HepG2 (cell line): ENCODE measurements around the gene SPAG9. TPM values are rescaled to one million over a fixed set of nuclear protein-coding genes. Genes with fewer than 3 reads are reported as not detected.
A peak's percentile ranks its signal among the peaks of the same experiment; 100 is the strongest.

Source experiments
- AKNA ChIP-seq: sonication (generic); formaldehyde crosslinking; IDR thresholded peaks from 2 replicates; pipeline ENCODE4 v1.4.0; 2020; ENCODE audit warnings: missing genetic modification reagents, borderline replicate concordance
- BATF2 ChIP-seq: sonication (generic); formaldehyde crosslinking; IDR thresholded peaks from 2 replicates; pipeline ENCODE4 v1.8.0; 2022; ENCODE audit warnings: mild to moderate bottlenecking, missing genetic modification reagents, moderate library complexity
- CREB3 ChIP-seq: sonication (generic); formaldehyde crosslinking; IDR thresholded peaks from 2 replicates; pipeline ENCODE4 v1.5.0; 2020; ENCODE audit warnings: missing genetic modification reagents
- DMTF1 ChIP-seq: sonication (generic); formaldehyde crosslinking; IDR thresholded peaks from 2 replicates; pipeline ENCODE4 v1.4.0; 2020; ENCODE audit warnings: mild to moderate bottlenecking, missing genetic modification reagents
- FOXO1 ChIP-seq: sonication (generic); formaldehyde crosslinking; IDR thresholded peaks from 2 replicates; pipeline ENCODE4 v1.4.0; 2020; ENCODE audit warnings: missing genetic modification reagents
- GPN1 ChIP-seq: sonication (generic); formaldehyde crosslinking; IDR thresholded peaks from 2 replicates; pipeline ENCODE4 v1.5.1; 2020; ENCODE audit warnings: missing genetic modification reagents, borderline replicate concordance
- JUND ChIP-seq: sonication (generic); formaldehyde crosslinking; IDR thresholded peaks from 2 replicates; pipeline ENCODE4 v1.8.0; 2022; ENCODE audit warnings: mild to moderate bottlenecking, missing genetic modification reagents
- KDM3A ChIP-seq: IDR thresholded peaks from 2 replicates; pipeline ENCODE4 v1.6.1; 2018; ENCODE audit warnings: low read depth, missing compliant biosample characterization
- MED1 ChIP-seq: sonication (generic); formaldehyde crosslinking; IDR thresholded peaks from 2 replicates; pipeline ENCODE4 v1.4.0; 2020; ENCODE audit warnings: missing genetic modification reagents
- MZF1 ChIP-seq: sonication (generic); formaldehyde crosslinking; IDR thresholded peaks from 2 replicates; pipeline ENCODE4 v1.8.1; 2023; ENCODE audit warnings: mild to moderate bottlenecking, missing genetic modification reagents, borderline replicate concordance
- SP4 ChIP-seq: sonication (generic); formaldehyde crosslinking; IDR thresholded peaks from 2 replicates; pipeline ENCODE4 v1.8.1; 2023; ENCODE audit warnings: mild to moderate bottlenecking, missing genetic modification reagents
- TCF7 ChIP-seq: sonication (generic); IDR thresholded peaks from 2 replicates; pipeline ENCODE4 v1.6.1; 2016; ENCODE audit warnings: antibody characterized with exemption, low read depth
- TOPORS ChIP-seq: sonication (generic); formaldehyde crosslinking; IDR thresholded peaks from 2 replicates; pipeline ENCODE4 v1.8.0; 2023; ENCODE audit warnings: mild to moderate bottlenecking, missing genetic modification reagents
- ZNF724P ChIP-seq: sonication (generic); formaldehyde crosslinking; IDR thresholded peaks from 2 replicates; pipeline ENCODE4 v1.8.0; 2022; ENCODE audit warnings: missing genetic modification reagents, borderline replicate concordance
- ZNF776 ChIP-seq: sonication (generic); formaldehyde crosslinking; IDR thresholded peaks from 2 replicates; pipeline ENCODE4 v1.4.0; 2020; ENCODE audit warnings: mild to moderate bottlenecking, missing genetic modification reagents
- polyA plus RNA-seq, 8 experiments: library from polyadenylated mRNA; depleted of rRNA in 3 of 8; stranded (reverse) in 7 of 8; unstranded in 1 of 8; fragments of >200 nt; fragmentation: Illumina TruSeq in 4 of 8; extraction: Trizol in 4 of 8; gene quantifications; 2 replicates each; pipeline versions ENCODE4 v1.2.1 to v1.2.3, GENCODE V29; 2011 to 2016; ENCODE audit warnings: low read depth in 4 of 8, missing spikeins in 1 of 8, mixed read lengths in 1 of 8; ENCODE audit not compliant: insufficient read depth in 1 of 8
- total RNA-seq, 5 experiments: library from RNA; depleted of rRNA; stranded (reverse); fragments of >200 nt; fragmentation: Illumina TruSeq; extraction: Trizol; gene quantifications; 2 replicates each; pipeline ENCODE4 v1.2.3, GENCODE V29; 2016; ENCODE audit warnings: low read depth in 1 of 5
- TF ChIP-seq, protein P1 (sequence below): sonication (generic); formaldehyde crosslinking; IDR thresholded peaks from 2 replicates; pipeline ENCODE4 v1.4.0; 2020; ENCODE audit warnings: missing genetic modification reagents, borderline replicate concordance
- TF ChIP-seq, protein P2 (sequence below): sonication (generic); formaldehyde crosslinking; conservative IDR thresholded peaks from 2 replicates; pipeline ENCODE4 v1.8.0; 2022; ENCODE audit warnings: mild to moderate bottlenecking, moderate library complexity, missing genetic modification reagents

The SPAG9 gene
- total and polyA plus RNA-seq, 2 of the 13 experiments (the other 11 are each of a cell fraction or from before 2014, with no cell fraction given) = 43.2 to 78.6 TPM

DNA sequence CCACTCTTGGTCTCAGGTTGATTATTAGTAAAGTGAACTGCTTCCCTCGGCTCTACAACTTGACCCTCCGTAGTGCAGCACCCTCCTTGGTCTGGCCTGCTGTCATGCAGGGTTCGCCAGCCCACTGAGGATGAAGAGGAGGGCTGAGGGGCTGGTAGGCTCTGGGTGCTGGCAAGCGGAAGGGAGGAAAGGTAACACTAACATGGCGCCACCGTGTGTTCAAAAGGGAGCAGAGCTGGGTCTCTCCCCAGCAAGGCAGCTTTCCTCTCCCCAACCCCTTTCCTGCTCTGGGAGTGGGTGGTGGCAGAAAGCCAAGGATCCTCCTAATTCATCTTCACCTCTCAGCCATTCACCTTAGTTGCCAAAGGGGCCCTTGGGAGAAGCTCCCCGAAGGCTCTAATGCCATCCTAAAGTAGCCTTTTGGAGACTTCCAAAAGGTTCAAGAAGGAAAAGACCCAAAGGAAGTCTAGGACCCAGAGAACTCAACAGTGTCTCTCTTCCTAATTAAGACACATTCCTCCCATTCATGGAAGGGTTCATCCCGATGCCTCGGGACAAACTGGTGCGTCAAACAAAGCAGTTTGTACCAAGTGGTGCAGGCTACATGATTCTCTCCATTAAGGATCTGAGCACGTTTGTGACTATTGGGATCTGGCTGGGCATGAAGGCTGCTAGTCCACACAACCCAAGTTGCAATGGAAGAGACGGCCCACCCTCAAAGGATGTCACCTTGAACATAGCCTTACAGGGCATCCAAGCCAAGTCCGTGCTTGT, 163.7 kb downstream of the SPAG9 start (continued):
- TF ChIP-seq JUND (CRISPR knock-in tag) (no peak), BATF2 (no peak), TOPORS (CRISPR knock-in tag) (0 out of 2 replicates have a peak, but pooled peaks have one; percentile 6), DMTF1 (no peak), AKNA (no peak), KDM3A (CRISPR knock-in tag) (no peak), GPN1 (CRISPR knock-in tag) (no peak), MED1 (CRISPR knock-in tag) (peak; percentile 31; the same call in 1 of the 2 replicates), FOXO1 (CRISPR knock-in tag) (0 out of 2 replicates have a peak, but pooled peaks have one; percentile 32), MZF1 (CRISPR knock-in tag) (no peak), SP4 (no peak), CREB3 (CRISPR knock-in tag) (no peak), ZNF776 (CRISPR knock-in tag) (no peak), ZNF724P (CRISPR knock-in tag) (no peak), TCF7 (no peak)
- TF ChIP-seq, protein P1, sequence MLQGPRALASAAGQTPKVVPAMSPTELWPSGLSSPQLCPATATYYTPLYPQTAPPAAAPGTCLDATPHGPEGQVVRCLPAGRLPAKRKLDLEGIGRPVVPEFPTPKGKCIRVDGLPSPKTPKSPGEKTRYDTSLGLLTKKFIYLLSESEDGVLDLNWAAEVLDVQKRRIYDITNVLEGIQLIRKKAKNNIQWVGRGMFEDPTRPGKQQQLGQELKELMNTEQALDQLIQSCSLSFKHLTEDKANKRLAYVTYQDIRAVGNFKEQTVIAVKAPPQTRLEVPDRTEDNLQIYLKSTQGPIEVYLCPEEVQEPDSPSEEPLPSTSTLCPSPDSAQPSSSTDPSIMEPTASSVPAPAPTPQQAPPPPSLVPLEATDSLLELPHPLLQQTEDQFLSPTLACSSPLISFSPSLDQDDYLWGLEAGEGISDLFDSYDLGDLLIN (CRISPR knock-in tag) = 0 out of 2 replicates have a peak, but pooled peaks have one; percentile 46
- TF ChIP-seq, protein P2, sequence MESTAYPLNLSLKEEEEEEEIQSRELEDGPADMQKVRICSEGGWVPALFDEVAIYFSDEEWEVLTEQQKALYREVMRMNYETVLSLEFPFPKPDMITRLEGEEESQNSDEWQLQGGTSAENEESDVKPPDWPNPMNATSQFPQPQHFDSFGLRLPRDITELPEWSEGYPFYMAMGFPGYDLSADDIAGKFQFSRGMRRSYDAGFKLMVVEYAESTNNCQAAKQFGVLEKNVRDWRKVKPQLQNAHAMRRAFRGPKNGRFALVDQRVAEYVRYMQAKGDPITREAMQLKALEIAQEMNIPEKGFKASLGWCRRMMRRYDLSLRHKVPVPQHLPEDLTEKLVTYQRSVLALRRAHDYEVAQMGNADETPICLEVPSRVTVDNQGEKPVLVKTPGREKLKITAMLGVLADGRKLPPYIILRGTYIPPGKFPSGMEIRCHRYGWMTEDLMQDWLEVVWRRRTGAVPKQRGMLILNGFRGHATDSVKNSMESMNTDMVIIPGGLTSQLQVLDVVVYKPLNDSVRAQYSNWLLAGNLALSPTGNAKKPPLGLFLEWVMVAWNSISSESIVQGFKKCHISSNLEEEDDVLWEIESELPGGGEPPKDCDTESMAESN (CRISPR knock-in tag) = no peak
